Activated CD4-positive, alpha-beta T cell treated with anti-CD3 and anti-CD28 coated beads, Interleukin-2, Interleukin-6, amounts not matched to agents 100 ng/mL and 50 ng/mL, durations not matched to agents 16 hours and 8 hours (primary cell): ENCODE measurements around the gene BTF3L4.
"Not testable (repeated sequence)": the region's sequence is repeated elsewhere in the genome, so short reads cannot be mapped to it uniquely, and the experiment has no call there.

Experiments used
- DNase-seq: peaks from one replicate; pipeline ENCODE4 v3.0.0-alpha.2; 2020

The BTF3L4 gene

DNA sequence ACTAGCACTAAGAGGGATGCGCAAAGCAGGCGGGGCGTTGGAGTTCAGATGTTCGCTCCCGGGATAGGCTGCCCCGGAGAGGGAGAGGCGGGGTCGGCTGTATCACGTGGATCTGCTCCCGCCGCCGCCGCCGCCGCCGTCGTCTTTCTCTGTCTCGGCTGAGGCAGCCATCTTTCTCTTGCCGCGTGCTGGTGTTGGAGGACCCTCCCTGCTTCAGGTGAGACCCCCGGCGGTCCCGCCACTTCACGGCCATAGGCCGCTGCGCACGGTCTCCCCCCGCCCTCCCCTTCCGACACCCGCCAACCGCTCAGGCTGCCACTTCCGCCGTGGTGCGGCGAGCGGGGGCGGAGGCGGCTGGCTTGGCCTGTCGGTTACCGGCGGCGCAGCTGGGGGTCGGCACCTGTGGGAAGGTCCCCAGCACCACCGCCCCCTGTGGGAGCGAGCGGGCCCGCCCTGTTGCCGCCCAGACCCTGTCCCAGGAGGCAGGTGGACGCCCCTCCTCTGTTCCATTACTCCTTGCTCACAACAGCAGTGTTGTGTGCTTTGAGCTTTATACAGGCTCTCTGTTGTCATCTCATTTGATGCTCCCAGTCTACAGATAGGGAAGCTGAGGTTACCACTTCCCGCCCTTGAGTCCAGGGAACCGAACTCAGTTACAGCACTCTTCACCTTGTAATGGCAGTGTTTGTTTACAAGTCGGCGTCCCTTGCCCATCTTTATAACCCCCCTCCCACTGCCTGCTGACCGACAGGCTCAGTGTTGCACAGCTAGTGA, at the start of gene BTF3L4:
TSS of gene BTF3L4 (plus strand) at position 133 of the 774 bp plus-strand sequence. CDS start 3,553 bp downstream, outside the sequence.
- peak; percentile 96 for DNase-seq

GRCh38 chr1:52007215-52008002, 48.7 kb upstream of the BTF3L4 start:
- no peak for DNase-seq

GRCh38 chr1:52008071-52008809, 47.9 kb upstream of the BTF3L4 start:
- no peak for DNase-seq

DNA sequence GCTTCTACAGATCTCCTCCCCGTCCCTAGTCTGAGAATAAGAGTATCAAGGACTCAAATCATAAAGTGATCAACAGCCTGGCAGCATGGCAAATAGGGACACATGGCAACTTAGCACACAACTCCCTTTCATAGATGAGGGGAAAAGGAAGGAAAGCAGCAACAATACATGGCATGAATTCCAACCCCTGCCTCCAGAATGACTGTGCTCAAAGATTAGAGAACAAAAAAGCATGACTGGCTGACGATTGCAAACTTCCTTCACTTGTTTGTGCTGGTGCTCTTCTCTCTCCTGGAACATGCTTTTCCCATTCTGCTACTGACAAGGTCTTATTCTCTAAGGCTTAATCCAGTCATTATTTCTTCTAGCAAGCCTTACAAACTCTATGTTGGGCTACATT, 34.0 kb upstream of the BTF3L4 start:
- DNase-seq, result no peak

DNA sequence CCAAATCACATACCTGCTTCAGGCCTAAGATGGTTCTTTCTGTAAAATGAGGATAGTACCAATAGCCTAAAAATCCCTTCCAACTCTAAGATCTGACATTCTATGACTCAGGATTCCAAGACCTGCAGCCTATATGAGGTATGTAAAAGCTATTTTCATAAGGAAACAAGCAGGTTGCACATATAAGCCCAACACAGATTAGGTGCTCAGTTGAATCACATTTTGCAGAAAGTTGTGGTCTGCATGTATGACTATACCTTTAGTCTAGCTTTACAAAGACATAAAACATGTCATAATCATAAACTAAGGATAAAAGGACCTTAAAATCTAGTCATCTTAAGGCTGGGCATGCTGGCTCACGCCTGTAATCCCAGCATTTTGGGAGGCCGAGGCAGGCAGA, 29.8 kb upstream of the BTF3L4 start:
- no peak for DNase-seq

GRCh38 chr1:52028328-52028727, 27.8 kb upstream of the BTF3L4 start:
- no peak for DNase-seq

DNA sequence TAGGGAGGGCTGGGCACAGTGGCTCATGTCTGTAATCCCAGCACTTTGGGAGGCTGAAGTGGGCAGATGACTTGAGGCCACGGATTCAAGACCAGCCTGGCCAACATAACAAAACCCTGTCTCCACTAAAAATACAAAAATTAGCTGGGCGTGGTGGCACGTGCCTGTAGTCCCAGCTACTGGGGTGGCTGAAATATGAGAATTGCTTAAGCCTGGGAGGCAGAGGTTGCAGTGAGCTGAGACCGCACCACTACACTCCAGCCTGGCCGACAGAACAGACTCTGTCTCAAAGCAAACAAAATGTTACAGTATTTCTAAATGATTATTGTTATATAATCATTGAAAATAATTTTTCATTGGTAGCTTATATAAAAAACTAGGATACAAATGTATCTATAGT, 27.3 kb upstream of the BTF3L4 start:
- not testable (repeated sequence) for DNase-seq

DNA sequence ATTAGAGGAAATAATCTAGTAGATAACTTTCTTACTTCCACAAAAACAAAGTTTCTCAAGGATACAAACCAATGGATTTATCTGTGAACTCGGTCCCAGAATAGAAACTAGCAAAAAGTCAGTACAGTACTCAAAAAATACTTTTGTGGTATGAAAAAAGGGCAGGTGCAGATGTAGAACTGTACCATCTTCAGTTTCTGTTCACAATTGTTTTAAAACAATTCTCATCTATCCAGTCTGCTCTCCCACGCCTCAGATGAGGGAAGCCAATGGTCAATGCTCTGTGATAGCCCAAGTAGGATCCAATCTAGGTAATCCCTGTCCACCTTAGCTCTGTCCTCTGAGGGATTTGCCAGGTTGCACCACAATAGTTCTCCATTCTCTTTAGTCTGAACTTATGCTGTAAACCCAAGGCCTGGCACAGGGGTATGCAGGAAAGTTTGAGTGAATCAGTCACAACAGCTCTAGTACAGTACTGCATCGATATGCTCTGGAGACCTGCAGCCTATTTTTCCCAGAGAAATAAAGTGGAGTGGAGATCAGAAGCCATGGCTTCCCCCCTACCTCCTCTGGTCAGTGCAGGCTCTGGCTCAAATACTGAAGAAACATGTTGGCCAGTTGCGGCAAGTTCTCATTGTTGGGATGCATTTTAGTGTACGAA, 23.8 kb upstream of the BTF3L4 start:
- DNase-seq, result no peak

DNA sequence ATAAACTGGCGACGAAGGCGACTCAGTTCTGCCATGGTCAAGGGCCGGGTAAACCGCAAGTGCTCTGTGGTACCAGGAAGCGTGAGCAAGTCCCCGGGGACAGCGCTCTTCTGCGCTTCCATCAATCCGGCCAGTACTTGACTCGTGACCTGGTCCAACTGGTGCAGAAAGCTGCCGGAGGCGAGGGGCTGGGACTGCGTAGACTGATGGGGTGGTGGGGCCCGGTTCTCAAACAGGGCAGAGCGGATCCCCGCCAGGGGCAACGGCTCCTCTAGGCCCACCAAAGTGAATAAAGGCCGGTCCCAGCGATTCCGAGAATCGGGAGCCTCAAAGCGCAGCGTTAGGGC, 23.3 kb upstream of the BTF3L4 start:
- peak; percentile 43 for DNase-seq

GRCh38 chr1:52033190-52034049, 22.7 kb upstream of the BTF3L4 start, which contains the start of gene KTI12:
Gene KTI12 (minus strand): TSS chr1:52033810. CDS start chr1:52033761, 49 bp downstream.
- DNase-seq, result peak; percentile 91

- DNase-seq, result no peak
These were observed 22.1 kb upstream of the BTF3L4 start for GRCh38 chr1:52034050-52034384.

- DNase-seq, result no peak
These were observed 18.7 kb upstream of the BTF3L4 start for GRCh38 chr1:52037402-52037814.

DNA sequence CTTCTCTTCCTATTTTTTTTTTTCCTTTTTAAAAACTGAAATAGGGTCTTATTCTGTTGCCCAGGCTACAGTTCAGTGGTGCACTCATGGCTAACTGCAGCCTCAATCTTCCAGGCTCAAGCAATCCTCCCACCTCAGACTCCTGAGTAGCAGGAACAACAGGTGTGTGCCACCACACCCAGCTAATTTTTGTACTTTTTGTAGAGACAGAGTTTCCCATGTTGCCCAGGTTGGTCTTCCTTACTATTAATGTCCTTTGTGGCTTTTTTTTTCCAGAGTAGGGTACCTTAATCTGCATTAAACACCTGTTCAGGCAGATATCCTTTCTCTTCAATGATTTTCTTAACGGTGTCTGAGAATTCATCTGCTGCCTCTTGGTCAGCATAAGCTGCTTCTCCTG, 18.2 kb upstream of the BTF3L4 start:
- no peak for DNase-seq

GRCh38 chr1:52041551-52042185, 14.4 kb upstream of the BTF3L4 start:
- DNase-seq, result no peak

- no peak for DNase-seq
These were observed 10.9 kb upstream of the BTF3L4 start for GRCh38 chr1:52045236-52045635.

GRCh38 chr1:52045666-52046195, 10.4 kb upstream of the BTF3L4 start:
- not testable (repeated sequence) for DNase-seq

- not testable (repeated sequence) for DNase-seq
These were observed 6.8 kb upstream of the BTF3L4 start for GRCh38 chr1:52049337-52049736.

DNA sequence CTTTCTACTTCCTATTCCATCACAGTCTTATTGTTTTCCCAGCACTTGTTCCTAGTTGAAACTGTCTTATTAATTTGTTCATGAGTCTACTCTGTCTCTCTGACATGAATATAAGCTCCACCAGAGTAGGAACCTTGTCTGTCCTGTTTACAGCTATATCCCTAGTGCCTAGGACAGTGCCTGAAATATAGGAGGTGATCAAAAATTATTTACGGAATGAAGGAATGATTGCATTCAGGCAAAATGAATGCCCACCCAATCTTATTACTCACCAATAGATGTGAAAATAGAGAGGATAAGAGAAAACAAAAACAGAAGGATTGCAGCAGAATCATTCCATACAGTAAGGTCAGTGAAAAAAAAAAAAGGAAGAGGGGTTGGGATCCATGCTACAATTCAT, 2.2 kb upstream of the BTF3L4 start:
- no peak for DNase-seq

DNA sequence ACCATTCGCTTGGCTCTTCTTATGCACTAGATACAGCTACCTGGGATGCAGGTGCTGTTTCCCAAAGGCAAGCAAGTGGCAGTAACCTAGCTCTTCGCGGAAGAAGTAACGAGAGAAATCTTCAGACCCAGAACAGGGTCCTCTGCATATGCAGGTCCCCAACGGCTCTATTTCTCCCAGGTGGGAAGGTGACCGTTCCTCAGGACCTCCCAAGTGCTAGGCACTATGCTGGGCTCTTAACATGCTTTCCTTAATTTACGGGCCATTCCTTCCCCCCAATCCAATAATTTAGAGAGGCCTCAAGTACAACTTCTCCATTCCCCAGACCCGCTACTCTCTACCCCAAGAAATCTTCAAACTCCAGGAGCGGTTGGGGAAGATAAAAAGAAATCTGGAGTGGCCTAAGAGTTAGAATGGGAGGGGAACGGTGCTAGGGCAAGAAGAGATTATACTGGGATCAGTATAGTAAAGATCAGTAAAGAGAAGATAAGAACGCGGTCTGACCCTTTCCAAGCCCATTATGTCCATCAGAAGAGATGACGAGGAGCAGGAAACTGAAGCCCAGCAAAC, 1.5 kb upstream of the BTF3L4 start:
- no peak for DNase-seq

GRCh38 chr1:52055066-52055865, 829 bp upstream of the BTF3L4 start, which contains the start of gene TXNDC12:
Gene TXNDC12 (minus strand): TSS chr1:52055191. CDS start chr1:52055096, 95 bp downstream.
- DNase-seq, result peak; percentile 80
